ENCODE data around the gene PTPRM. TPM values are rescaled to one million over a fixed set of nuclear protein-coding genes. Genes with fewer than 3 reads are reported as not detected.

Gene PTPRM
- polyA plus RNA-seq, 1 donor from 2014 or later: 126 TPM

DNA sequence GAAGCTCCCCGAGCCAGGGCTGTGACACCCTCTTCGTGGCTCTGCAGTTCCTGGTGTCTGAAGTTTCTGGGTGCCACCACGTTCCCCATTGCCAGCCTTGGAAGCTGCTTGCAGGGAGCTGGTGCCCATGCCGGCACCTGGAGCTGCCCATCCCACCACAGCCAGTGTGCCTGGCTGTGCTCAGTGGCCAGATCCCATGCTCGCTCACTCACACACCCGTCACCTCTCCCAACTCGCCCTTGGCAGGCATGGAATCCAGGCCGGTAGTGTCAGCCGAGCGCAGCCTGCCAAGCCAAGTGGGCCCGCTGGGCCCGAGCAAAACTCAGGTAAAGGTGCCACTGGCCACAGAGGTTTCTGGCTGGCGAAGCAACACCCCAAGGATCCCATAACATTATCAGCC, 370.2 kb downstream of the PTPRM start:
- no peak overlapping the region for H3K27ac ChIP-seq (ENCODE audit: low read length)
- no peak overlapping the region for H3K4me2 ChIP-seq (ENCODE audit: low read length)
- H3K27me3 ChIP-seq (ENCODE audit: insufficient read depth, low read depth, low read length): no peaks in the 10 kb centered on the region
- no peaks in the 10 kb centered on the region for H3K79me2 ChIP-seq (replicated peaks; ENCODE audit: insufficient read depth, low read length)
- no peaks in the 10 kb centered on the region for H3K36me3 ChIP-seq (ENCODE audit: insufficient read depth, low read length)
- no peak overlapping the region for H3K4me3 ChIP-seq (ENCODE audit: low read length)
- no peaks in the 10 kb centered on the region for H4K20me1 ChIP-seq (ENCODE audit: insufficient read depth)
- no peaks in the 10 kb centered on the region for H3K9me3 ChIP-seq (ENCODE audit: low read length)
- TF ChIP-seq EZH2 (IDR thresholded peaks at IDR 0.05; ENCODE audit: borderline replicate concordance, insufficient read depth, low read length, poor library complexity, severe bottlenecking) (no peak), EP300 (conservative IDR thresholded peaks at IDR 0.05; ENCODE audit: poor library complexity, severe bottlenecking) (no peak), TAF1 (IDR thresholded peaks at IDR 0.05; ENCODE audit: low read depth) (no peak), MXI1 (conservative IDR thresholded peaks at IDR 0.05; ENCODE audit: poor library complexity, severe bottlenecking) (no peak), SMC3 (conservative IDR thresholded peaks at IDR 0.05; ENCODE audit: poor library complexity) (no peak), POLR2AphosphoS5 (IDR thresholded peaks at IDR 0.05) (no peak), RAD21 (conservative IDR thresholded peaks at IDR 0.05) (no peak)
- TF ChIP-seq, protein P1, sequence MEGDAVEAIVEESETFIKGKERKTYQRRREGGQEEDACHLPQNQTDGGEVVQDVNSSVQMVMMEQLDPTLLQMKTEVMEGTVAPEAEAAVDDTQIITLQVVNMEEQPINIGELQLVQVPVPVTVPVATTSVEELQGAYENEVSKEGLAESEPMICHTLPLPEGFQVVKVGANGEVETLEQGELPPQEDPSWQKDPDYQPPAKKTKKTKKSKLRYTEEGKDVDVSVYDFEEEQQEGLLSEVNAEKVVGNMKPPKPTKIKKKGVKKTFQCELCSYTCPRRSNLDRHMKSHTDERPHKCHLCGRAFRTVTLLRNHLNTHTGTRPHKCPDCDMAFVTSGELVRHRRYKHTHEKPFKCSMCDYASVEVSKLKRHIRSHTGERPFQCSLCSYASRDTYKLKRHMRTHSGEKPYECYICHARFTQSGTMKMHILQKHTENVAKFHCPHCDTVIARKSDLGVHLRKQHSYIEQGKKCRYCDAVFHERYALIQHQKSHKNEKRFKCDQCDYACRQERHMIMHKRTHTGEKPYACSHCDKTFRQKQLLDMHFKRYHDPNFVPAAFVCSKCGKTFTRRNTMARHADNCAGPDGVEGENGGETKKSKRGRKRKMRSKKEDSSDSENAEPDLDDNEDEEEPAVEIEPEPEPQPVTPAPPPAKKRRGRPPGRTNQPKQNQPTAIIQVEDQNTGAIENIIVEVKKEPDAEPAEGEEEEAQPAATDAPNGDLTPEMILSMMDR (IDR thresholded peaks at IDR 0.05; ENCODE audit: poor library complexity, severe bottlenecking): no peak
- TF ChIP-seq, protein P2, sequence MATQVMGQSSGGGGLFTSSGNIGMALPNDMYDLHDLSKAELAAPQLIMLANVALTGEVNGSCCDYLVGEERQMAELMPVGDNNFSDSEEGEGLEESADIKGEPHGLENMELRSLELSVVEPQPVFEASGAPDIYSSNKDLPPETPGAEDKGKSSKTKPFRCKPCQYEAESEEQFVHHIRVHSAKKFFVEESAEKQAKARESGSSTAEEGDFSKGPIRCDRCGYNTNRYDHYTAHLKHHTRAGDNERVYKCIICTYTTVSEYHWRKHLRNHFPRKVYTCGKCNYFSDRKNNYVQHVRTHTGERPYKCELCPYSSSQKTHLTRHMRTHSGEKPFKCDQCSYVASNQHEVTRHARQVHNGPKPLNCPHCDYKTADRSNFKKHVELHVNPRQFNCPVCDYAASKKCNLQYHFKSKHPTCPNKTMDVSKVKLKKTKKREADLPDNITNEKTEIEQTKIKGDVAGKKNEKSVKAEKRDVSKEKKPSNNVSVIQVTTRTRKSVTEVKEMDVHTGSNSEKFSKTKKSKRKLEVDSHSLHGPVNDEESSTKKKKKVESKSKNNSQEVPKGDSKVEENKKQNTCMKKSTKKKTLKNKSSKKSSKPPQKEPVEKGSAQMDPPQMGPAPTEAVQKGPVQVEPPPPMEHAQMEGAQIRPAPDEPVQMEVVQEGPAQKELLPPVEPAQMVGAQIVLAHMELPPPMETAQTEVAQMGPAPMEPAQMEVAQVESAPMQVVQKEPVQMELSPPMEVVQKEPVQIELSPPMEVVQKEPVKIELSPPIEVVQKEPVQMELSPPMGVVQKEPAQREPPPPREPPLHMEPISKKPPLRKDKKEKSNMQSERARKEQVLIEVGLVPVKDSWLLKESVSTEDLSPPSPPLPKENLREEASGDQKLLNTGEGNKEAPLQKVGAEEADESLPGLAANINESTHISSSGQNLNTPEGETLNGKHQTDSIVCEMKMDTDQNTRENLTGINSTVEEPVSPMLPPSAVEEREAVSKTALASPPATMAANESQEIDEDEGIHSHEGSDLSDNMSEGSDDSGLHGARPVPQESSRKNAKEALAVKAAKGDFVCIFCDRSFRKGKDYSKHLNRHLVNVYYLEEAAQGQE (IDR thresholded peaks at IDR 0.05; ENCODE audit: borderline replicate concordance): no peak
- H3F3A ChIP-seq (ENCODE audit: insufficient read depth, low read length, poor library complexity, severe bottlenecking): no peaks in the 10 kb centered on the region
- no peak overlapping the region for H3K9ac ChIP-seq (ENCODE audit: low read length)
- H2AFZ ChIP-seq (ENCODE audit: low read depth, low read length): no peak overlapping the region
- H3K9me2 ChIP-seq (ENCODE audit: insufficient read depth, low read length): no peaks in the 10 kb centered on the region

DNA sequence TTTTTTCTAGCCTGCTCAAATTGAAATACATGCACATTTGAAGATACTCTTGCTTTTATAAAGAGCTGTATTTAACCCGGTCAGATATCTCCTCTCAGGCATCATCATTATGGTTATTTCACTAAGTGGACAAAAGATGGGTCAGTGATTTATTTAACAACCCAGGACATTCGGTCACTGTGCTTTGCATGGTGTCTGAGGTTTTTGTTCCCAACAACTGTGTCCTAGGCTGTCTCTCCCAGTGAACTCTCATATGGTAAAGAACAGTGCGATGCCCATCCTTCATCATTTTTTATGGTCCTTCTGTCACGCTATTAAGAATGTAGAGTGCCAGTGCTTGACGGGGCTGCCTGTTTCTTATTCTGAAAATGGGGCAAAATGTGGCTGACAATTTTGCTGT, 372.4 kb downstream of the PTPRM start:
- no peaks in the 10 kb centered on the region for H3K9me2 ChIP-seq (ENCODE audit: insufficient read depth, low read length)
- H3K9ac ChIP-seq (ENCODE audit: low read length): no peak overlapping the region
- no peak overlapping the region for H3K4me2 ChIP-seq (ENCODE audit: low read length)
- TF ChIP-seq RAD21 (conservative IDR thresholded peaks at IDR 0.05): no peak
- no peak for TF ChIP-seq EZH2 (IDR thresholded peaks at IDR 0.05; ENCODE audit: borderline replicate concordance, insufficient read depth, low read length, poor library complexity, severe bottlenecking)
- TF ChIP-seq, protein P2 (IDR thresholded peaks at IDR 0.05; ENCODE audit: borderline replicate concordance): no peak
- TF ChIP-seq SMC3 (conservative IDR thresholded peaks at IDR 0.05; ENCODE audit: poor library complexity): no peak
- TF ChIP-seq, protein P1 (IDR thresholded peaks at IDR 0.05; ENCODE audit: poor library complexity, severe bottlenecking): no peak
- no peak for TF ChIP-seq POLR2AphosphoS5 (IDR thresholded peaks at IDR 0.05)
- TF ChIP-seq MXI1 (conservative IDR thresholded peaks at IDR 0.05; ENCODE audit: poor library complexity, severe bottlenecking): no peak
- TF ChIP-seq TAF1 (IDR thresholded peaks at IDR 0.05; ENCODE audit: low read depth): no peak
- TF ChIP-seq EP300 (conservative IDR thresholded peaks at IDR 0.05; ENCODE audit: poor library complexity, severe bottlenecking): no peak
- H3K79me2 ChIP-seq (replicated peaks; ENCODE audit: insufficient read depth, low read length): no peaks in the 10 kb centered on the region
- H3K4me3 ChIP-seq (ENCODE audit: low read length): no peak overlapping the region
- H2AFZ ChIP-seq (ENCODE audit: low read depth, low read length): no peak overlapping the region
- H3K9me3 ChIP-seq (ENCODE audit: low read length): no peaks in the 10 kb centered on the region
- H3K27me3 ChIP-seq (ENCODE audit: insufficient read depth, low read depth, low read length): no peaks in the 10 kb centered on the region
- no peaks in the 10 kb centered on the region for H4K20me1 ChIP-seq (ENCODE audit: insufficient read depth)
- H3K27ac ChIP-seq (ENCODE audit: low read length): no peak overlapping the region
- H3F3A ChIP-seq (ENCODE audit: insufficient read depth, low read length, poor library complexity, severe bottlenecking): no peaks in the 10 kb centered on the region
- no peaks in the 10 kb centered on the region for H3K36me3 ChIP-seq (ENCODE audit: insufficient read depth, low read length)
